Measurements from ENCODE around the gene RINT1.

- TF ChIP-seq CTCF (IDR thresholded peaks at IDR 0.05) (no peak), POLR2A (IDR thresholded peaks at IDR 0.05) (no peak), EP300 (IDR thresholded peaks at IDR 0.05) (no peak)
Measured at GRCh38 chr7:105578496-105578895, 46.5 kb downstream of the RINT1 start.

All from upper lobe of left lung (tissue), 4 donors.